LHCN-M2 (cell line): ENCODE data around the gene ZNF620. TPM values are rescaled to one million over a fixed set of nuclear protein-coding genes. Genes with fewer than 3 reads are reported as not detected.
A peak's percentile ranks its signal among the peaks of the same experiment; 100 is the strongest.
"Not testable (repeated sequence)": the region's sequence is repeated elsewhere in the genome, so short reads cannot be mapped to it uniquely, and the experiment has no call there.

Experiments
- DNase-seq: peaks from one replicate; pipeline ENCODE4 v3.0.0-alpha.2; 2012; ENCODE audit warnings: low read depth
- total RNA-seq: library from RNA; depleted of rRNA; stranded (reverse); fragments of >200 nt; gene quantifications from 2 replicates; pipeline ENCODE4 v1.2.3, GENCODE V29; 2014

Gene ZNF620
- total RNA-seq, 1 experiment from 2014 or later = 0.23 TPM

- no peak for DNase-seq
These were observed 3.8 kb upstream of the ZNF620 start for GRCh38 chr3:40502034-40502433.

DNA sequence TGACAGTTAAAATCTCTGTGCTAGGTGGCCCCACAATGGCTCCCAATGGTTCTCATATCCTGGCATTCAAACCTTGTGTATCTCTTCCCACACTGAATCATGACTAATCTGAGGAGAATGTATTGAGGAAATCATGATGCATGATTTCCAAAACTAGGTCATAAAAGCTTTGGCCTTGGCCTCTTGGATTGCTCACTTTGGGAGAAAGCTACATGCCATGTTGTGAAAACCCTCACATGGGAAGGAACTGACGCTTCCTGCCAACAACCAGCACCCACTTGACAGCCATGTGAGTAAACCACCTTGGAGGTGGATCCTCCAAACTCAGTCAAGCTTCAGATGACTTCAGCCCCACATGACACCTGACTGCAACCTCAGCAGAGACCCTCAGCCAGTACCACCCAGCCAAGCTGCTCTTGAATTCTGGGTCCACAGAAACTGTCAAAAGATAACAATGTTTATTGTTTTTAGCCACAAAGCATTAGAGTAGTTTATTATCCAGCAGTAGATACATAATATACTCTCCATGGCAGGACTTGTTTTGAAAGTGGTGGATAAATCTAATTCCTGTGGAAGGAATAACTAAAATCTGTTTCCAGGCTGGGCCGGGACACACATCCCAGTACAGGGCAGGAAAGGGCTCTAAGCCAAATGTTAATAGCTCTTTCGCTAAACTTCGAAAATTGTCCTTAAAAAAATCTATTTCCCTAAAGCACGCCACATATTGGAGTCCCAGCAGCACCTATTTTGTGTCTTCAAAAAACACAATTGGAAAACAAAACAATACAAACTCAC, 1.0 kb upstream of the ZNF620 start:
- peak; percentile 95 for DNase-seq

- DNase-seq = no peak
These were observed 5.3 kb downstream of the ZNF620 start for GRCh38 chr3:40511031-40511718.

DNA sequence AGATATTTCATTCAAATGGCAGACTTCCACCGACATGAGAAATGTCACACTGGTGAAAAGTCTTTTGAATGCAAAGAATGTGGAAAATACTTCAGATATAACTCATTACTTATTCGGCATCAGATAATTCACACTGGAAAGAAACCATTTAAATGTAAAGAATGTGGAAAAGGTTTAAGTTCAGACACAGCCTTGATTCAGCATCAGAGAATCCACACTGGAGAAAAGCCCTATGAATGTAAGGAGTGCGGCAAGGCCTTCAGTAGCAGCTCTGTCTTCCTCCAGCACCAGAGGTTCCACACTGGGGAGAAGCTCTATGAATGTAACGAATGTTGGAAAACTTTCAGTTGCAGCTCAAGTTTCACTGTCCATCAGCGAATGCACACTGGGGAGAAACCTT, 10.4 kb downstream of the ZNF620 start:
- no peak for DNase-seq

- no peak for DNase-seq
These were observed 12.2 kb downstream of the ZNF620 start for GRCh38 chr3:40518067-40518466.

DNA sequence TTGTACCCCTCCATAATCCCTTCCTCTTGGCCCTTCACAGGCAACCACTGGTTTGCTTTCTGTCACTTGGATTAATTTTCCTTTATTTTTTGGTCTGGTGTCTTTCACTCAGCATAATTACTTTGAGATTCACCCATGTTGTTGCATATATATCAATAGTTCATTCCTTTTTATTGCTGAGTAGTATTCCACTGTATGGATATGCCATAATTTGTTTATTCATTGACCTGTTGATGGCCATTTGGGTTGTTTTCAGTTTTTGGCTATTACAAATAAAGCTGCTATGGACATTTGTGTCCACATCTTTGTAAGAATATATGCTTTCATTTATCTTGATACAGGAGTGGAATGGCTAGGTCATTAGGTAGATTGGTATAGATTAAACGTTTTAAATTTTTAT, 13.0 kb downstream of the ZNF620 start:
- DNase-seq = no peak

GRCh38 chr3:40521254-40521653, 15.4 kb downstream of the ZNF620 start:
- DNase-seq = no peak

DNA sequence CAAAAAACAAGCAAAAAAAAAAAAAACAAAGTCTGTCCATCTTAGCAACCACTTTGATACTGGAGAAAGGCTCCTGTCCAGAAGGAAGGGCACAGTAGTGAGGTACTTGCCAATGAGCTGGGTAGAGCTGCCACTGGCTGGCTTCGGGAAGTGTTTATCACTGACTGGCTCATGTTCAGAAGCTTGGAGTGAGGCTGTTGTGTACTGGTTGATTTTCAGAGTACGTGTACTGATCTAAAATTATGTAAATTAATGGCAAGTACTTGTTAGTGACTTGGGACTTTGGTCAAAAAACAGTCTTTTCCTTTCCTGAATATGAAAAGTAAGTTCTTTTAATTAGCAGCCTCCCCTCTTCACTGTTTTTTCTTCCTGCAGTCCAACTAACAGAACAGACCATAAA, 17.9 kb downstream of the ZNF620 start:
- no peak for DNase-seq

DNA sequence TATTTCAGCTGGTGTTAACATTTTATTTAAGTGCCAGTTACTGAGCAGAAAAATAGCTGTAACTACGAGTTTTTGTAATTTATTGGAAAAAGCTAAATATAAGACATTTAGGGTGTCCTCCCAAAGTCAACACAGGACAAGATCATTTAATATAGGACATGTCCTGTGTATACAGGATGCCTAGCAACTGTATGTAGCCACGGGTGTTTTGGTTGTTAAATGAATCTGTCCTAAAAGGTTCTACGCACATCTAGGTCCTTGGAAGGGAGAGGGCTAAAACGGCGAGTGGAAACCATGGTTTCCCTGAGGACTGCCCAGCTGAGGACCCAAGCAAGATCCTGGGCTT, 18.4 kb downstream of the ZNF620 start:
- no peak for DNase-seq

- peak; percentile 81 for DNase-seq
These were observed 18.9 kb downstream of the ZNF620 start, which contains the start of gene ZNF621 for GRCh38 chr3:40524568-40525285. Gene ZNF621 (plus strand): TSS chr3:40524960. CDS start chr3:40525841, 881 bp downstream.

DNA sequence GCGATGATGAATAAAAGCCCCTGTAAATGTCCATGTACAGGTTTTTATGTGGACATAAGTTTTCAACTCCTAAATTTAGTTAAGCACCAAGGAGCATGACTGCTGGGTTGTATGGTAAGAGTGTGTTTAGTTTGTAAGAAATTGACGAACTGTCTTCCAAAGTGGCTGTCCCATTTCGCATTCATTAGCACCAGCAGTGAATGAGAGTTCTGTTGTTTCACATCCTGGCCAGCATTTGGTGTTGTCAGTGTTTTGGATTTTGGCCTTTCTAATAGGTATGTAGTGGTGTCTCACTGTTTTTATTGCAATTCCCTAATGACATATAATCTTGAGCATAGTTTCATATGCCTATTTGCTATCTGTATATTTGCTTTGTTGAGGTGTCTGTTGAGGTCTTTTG, 22.6 kb downstream of the ZNF620 start:
- DNase-seq = no peak

DNA sequence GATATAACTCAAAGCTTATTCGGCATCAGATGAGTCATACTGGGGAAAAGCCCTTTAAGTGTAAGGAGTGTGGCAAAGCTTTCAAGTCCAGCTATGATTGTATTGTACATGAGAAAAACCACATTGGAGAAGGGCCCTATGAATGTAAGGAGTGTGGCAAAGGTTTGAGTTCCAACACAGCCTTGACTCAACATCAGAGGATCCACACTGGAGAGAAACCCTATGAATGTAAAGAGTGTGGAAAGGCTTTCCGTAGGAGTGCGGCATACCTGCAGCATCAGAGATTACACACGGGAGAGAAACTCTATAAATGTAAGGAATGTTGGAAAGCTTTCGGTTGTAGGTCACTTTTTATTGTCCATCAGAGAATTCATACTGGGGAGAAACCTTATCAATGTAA, 26.4 kb downstream of the ZNF620 start:
- DNase-seq = no peak

DNA sequence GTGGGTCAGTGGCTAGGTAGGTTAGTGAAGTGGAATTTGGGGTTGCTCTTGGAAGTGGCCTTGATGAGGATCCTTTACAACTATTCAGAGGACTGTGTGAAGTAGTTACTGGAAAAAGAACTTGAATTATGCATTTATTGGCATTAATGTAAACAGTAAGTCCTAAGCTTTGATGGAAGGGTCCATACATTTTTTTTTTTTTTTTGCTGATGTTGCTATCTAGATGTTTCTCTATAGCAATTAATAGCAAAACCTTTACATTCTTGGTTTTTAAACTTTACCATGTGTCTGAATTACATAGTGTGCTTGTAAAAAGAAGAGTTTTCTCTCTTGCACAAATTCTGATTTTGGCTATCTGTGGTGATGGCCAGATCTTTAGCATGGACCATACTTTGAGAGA, 28.4 kb downstream of the ZNF620 start:
- DNase-seq = no peak

DNA sequence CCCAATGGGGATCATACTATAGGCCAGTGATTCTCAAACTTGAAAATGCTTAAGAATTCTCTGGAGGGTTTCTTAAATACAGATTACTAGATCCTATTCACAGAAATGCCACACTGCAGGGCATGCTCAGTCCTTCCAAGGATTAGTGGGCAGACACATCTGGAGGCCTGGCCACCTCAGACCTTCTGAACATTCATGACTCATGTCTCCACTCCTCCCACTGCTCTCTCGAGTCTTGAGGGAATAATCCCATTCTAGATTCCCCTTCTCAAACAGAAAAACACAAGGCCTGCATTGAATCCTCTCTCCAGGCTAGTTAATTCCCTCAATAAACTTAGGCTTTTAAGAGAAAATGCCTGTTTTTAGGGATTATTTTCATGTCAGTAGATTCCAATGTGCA, 41.0 kb downstream of the ZNF620 start:
- DNase-seq = peak; percentile 86

GRCh38 chr3:40550167-40550566, 44.3 kb downstream of the ZNF620 start:
- no peak for DNase-seq

GRCh38 chr3:40557575-40558161, 51.8 kb downstream of the ZNF620 start:
- DNase-seq = no peak

DNA sequence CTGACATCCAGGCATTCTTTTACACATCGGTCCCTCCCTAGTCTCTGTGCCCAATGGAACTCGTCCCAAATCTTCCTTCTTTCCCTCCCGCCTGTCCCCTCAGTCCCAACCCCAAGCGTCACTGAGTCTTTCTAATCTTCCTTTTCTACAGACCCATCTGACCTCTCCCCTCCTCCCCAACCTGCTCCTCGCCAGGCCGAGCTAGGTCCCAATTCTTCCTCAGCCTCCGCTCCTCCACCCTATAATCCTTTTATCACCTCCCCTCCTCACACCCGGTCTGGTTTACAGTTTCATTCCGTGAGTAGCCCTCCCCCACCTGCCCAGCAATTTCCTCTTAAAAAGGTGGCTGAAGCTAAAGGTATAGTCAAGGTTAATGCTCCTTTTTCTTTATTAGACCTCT, 56.6 kb downstream of the ZNF620 start:
- not testable (repeated sequence) for DNase-seq

DNA sequence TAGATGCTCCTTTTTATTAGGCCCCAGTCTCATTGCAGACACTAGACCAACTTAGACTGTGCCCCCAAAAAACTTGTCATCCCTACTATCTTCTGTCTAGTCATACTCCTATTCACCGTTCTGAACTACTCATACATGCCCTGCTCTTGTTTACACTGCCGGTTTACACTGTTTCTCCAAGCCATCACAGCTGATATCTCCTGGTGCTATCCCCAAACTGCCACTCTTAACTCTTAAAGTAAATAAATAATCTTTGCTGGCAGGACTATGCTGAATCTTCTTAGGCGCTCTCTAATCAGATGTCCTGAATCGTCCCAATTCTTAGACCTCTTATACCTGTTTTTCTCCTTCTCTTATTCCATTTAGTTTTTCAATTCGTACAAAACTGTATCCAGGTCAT, 59.8 kb downstream of the ZNF620 start:
- DNase-seq = not testable (repeated sequence)

DNA sequence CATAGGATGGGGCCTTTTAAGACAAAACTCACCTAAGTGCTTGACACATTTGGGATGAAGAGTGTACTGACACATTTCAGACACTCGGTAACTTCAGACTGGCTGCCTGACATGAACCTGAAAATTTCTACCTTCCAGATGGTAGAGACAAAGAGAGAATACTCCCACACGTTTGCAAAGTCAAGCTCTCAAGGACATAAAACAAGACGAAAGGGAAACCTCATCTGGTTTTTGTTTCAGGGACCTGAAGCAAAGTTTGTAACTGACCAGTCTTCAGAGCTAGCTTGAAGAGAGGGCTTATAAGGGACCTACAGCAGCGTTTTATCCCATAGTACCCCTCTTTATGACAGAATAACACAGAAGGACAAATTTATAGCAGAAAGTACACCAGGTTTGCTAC, 60.9 kb downstream of the ZNF620 start:
- no peak for DNase-seq
